Cardiac atrium fibroblast (primary cell): Measurements from ENCODE around the gene TMEM168. TPM values are rescaled to one million over a fixed set of nuclear protein-coding genes. Genes with fewer than 3 reads are reported as not detected.

Source experiments
- total RNA-seq: library from RNA; depleted of rRNA; stranded (reverse); fragments of >200 nt; gene quantifications from 2 replicates; pipeline ENCODE4 v1.2.3, GENCODE V29; 2015

The TMEM168 gene
- total RNA-seq, result 10.7 and 14.6 TPM in 2 replicates

GRCh38 chr7:112789817-112790585 lies at the start of gene TMEM168:
Gene TMEM168, minus strand, starts transcription at chr7:112790393. Its CDS starts 5,568 bp downstream, at chr7:112784825.

